Skin epidermis (tissue), 12 donors: ENCODE results near the gene SRBD1.

Source experiments
- H3K27ac ChIP-seq, 21 experiments: fragments of 200-600 bp; sonication (generic) in 11 of 21; one replicate each; pipeline ENCODE4 v1.5.0; 2020; ENCODE audit warnings: mild to moderate bottlenecking in 3 of 21, inconsistent platforms in 2 of 21, moderate library complexity in 2 of 21
- H3K4me3 ChIP-seq, 7 experiments: fragments of 200-600 bp; sonication (generic) in 2 of 7; one replicate each; pipeline ENCODE4 v1.5.0; 2020; ENCODE audit warnings: inconsistent platforms in 2 of 7, mild to moderate bottlenecking in 2 of 7, moderate library complexity in 1 of 7

The SRBD1 gene

DNA sequence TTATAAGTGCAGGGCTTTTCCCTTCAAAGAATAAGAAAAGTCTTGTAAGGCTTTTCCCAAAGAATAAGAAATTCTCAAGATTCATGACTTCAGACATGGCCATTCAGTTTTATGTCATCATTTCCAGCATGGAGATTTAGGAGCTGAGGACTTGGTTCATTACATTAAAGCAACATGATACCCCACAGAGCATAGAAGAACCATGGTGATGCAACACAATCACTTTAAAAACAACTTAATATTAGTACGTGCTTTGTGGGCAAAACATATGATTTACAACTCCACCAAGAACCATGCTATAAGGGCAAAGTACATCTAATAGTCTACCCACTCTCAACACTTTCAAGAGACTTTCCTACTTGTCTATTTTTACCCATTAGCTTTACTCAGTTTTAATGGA is 214.4 kb downstream of the SRBD1 start:
- Histone ChIP-seq H3K4me3 (no peak overlapping the region), H3K27ac (no peak overlapping the region)

DNA sequence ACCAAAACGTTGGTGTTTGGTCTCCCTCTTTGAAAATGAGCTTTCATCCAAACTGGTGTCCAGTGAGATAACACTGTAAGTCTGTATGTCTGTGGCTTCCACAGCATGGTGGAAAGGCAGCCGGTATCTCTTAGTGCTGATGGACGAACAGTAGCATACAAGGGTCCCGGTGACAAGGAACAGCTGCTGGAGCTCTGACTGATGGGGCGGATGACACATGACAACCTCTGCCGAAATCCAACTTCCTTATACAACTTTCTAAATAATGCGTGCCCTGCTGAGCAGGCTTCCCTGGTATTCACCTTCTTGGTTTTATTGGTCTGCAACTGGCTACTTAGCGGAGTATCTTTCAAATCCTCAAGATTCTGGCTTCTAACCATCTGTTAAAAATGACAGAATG is 216.2 kb downstream of the SRBD1 start:
- no peak overlapping the region for H3K4me3 ChIP-seq
- no peak overlapping the region for H3K27ac ChIP-seq

DNA sequence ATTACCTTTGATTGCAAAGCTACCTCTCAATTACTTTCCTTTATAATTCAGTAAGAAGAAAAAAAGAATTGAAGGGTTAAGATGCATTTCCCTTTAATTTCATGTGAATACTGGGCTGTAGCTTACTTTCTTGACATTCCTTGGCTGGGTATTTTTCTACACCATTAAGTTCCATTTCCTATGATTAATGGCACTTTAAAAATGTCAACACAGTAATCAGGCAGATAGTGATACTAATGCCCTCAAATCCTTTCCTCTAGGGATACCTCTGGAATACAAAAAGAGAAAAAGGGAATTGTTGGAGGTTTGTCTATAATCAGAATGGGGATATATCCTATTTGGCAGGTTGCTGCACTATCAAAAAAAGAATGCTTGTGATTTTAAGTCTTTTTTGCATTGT is 216.9 kb downstream of the SRBD1 start:
- no peak overlapping the region for H3K4me3 ChIP-seq
- no peak overlapping the region for H3K27ac ChIP-seq

DNA sequence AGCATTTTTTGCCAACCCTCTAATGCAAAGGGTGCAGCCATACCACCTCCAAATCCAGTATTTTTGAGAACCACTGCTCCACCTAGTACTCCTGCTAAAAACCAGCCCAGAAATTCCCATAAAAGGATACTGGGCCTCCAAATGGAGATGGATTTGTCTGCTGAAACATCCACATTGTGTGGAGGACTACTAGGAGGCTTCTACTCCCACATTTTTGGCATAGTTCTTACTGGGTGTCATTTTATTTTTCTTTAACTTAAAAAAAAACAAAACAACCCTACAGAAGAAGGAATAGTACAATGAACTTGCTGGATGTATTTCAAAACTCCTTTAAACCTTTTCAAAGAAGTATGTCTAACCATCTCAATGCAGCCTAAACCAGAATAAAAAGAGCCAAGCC is 219.2 kb downstream of the SRBD1 start:
- Histone ChIP-seq H3K4me3 (no peak overlapping the region), H3K27ac (no peak overlapping the region)

- H3K4me3 ChIP-seq, result no peak overlapping the region
- H3K27ac ChIP-seq, result no peak overlapping the region
These were observed 220.2 kb downstream of the SRBD1 start for GRCh38 chr2:45390861-45391260.

DNA sequence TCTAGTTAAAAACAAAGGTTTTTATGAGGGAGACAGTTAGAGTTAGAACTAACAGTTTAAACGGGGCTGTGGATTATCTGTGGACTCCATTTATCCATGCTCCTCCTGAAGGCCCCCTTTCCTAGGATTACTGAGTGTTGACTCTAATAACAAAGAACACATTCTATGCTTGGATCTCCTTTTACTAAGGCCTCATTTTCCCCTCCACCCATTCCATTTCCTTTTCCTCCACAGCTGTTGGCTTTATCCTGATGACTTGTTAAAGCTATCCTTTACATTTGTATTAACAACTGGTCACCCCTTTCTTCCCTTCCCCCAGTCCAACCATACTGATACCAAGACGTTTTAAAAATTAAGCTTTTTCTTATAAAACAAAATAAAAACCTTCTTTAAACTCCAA is 220.6 kb downstream of the SRBD1 start:
- Histone ChIP-seq H3K27ac (no peak overlapping the region), H3K4me3 (no peak overlapping the region)

DNA sequence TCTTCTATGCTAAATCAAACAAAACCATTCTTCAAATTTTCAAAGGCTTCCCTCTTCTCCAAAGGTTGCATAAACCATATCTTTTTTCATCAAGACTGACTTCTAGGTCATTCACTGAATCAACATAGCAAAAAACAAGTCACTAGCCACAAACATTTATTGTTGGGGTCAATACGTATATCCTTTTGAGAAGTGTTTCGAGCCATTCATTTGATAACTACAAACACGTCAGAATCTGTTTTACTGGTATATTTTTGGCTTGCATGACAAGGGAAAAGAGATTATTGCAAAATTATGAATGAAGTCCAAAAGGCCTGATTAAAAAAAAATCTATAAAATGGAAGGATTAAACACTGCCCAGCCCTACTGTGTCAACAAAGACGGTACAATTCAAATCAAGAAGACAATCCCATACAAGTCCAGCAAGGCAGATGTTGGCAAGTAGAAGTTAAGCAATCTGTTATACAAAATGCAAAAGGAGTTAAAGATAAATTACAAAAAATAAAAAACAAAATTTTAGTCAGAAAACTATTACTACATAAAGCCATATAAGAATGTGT is 222.4 kb downstream of the SRBD1 start:
- Histone ChIP-seq H3K4me3 (no peak overlapping the region), H3K27ac (no peak overlapping the region)

DNA sequence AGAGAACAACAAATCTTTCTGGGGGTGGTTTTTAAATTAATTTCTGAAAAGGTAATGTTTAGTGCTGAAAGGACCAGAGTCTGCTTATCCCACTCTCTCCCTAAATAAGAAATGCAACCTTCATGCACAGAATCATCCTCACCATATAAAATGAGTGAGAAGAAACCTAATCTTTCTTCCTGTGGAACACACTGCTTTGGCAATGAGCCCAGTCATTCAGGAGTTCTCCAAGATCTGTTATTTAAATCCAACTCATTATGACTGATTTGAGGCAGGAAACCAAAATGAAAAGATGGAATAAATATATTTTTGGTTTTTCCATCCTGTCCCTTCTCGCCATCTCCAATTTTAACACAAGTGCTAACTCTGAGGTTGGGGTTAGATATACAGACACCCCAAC is 228.3 kb downstream of the SRBD1 start:
- H3K4me3 ChIP-seq, result no peak overlapping the region
- no peak overlapping the region for H3K27ac ChIP-seq

DNA sequence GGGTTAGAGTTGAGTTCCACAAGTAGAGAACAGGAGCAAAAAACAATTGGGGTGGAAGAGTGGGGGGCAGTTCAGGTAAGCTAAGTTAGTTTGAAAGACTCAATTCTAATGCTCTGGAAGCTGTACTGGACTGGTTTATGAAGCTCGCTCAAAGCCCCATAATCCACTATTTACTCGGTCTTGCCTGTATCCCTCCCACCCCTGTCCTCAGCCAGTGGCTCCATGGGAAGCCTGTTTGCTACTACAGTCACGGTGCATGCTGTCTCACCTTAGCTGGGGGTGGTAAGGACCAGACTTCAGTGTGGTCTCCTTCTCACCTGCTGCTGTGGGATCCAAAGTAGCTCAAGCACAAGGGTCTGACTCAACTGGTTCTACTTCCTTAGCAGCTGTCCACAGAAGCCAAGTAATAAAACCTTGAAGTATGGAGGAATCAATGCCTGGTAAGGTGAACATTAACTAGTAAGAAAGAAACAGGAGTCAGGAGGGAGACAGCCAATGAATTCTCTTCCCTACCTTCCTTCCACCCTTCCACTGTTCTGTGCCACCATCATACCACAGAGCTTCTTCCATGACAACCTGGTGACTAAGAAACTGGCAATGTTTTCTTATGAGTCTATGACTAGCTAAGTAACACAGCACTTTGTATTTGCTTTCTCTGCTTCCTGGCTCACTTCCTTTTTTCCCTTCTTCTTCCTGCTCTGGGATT is 230.8 kb downstream of the SRBD1 start:
- no peak overlapping the region for H3K27ac ChIP-seq
- H3K4me3 ChIP-seq, result no peak overlapping the region

- H3K27ac ChIP-seq, result no peak overlapping the region
- H3K4me3 ChIP-seq, result no peak overlapping the region
These were observed 231.5 kb downstream of the SRBD1 start for GRCh38 chr2:45379399-45380087.

DNA sequence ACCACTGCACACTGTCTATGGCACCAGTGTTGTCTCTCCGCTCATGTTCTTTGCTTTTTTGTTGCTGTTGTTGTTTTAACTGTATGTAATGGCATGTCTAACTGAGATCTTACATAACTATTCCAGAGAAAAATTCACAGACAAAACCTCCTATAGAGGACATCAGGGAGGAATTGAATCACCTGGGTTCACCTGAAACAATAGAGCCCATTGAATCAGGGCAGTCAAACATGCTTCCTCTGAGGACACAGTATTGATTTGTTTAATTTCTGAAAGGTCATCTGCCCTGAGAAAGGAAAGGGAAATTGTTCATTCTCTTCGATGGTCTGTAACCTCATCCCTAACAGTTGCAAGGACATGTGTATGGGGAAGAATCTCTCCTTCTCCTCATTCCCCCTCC is 237.5 kb downstream of the SRBD1 start:
- Histone ChIP-seq H3K27ac (no peak overlapping the region), H3K4me3 (no peak overlapping the region)

DNA sequence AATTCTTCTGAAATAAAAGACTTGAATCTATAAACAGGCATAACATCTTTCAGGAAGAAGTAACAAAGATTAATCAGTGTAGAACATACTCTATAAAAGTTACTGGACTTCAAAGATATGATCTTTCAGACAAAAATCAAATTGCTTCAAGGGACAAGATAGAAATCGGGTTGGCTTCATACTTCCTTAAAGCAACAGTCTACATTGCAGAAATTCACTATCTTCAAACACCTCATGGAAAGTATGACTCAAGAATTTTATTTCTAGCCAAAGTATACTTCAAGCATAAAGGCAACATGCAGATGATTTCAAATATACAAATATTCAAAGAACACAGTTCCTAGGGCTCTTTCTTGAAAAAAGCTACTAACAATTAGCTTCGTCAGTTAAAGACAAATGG is 240.7 kb downstream of the SRBD1 start:
- no peak overlapping the region for H3K4me3 ChIP-seq

DNA sequence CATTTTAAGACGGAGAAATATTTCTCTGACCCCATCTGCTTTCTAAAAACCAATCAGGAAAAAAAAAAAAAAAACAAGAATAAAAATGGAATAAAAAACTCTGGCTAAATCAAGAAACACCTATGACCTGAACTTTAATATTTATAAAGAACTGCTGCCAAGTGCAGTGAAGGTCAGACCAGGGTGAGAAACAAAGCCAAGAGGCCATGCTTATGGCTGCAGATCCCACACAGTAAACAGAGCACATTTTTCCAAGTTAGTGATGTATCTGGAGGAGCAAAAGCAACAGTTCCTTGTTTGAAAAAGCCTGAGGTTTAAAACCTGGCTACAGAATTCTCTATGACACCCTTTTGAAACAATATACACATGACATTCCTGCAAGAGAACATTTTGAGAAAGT is 242.3 kb downstream of the SRBD1 start:
- H3K27ac ChIP-seq, result no peak overlapping the region
- no peak overlapping the region for H3K4me3 ChIP-seq

More for the DNA sequence above, 240.7 kb downstream of the SRBD1 start:
- no peak overlapping the region for H3K27ac ChIP-seq

DNA sequence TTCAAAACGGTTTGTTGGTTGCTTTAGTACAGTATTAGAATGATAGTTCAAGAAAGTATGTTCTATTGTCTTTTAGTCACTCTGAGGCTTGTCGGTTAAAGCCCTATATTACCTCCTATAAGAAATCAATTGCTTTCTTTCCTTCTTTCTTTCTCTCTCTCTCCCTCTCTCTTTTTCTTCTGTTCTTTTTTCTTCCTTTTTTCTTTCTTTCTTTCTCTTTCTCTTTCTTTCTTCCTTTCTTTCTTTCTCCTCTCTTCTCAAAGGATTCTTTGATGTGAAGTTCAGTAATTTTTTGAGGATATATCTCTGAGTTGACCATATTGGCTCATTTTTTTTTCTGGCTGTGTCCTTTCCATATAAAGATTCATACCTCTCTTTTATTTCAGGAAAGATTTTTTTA is 249.4 kb downstream of the SRBD1 start:
- H3K4me3 ChIP-seq, result no peak overlapping the region
- H3K27ac ChIP-seq, result no peak overlapping the region

DNA sequence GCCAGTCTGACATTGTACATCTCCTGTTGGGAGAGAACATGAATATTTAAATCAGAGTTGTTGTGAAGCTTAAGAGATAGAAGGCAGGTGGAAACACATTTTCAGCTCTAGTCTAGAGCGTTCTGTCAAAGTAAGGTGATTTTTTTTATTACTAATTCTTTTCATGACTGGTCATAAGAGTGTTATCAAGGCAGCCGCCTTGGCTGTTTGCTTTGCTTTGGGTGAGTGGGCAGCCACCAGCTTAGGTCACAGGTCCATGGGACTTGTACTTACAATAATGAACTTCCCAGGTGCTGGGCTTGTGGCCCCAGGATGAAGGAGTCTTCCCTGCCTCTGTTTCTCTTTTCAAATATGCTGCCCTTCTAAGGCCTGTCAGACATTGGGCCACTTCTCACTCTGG is 256.3 kb downstream of the SRBD1 start:
- H3K27ac ChIP-seq, result no peak overlapping the region
- no peak overlapping the region for H3K4me3 ChIP-seq

DNA sequence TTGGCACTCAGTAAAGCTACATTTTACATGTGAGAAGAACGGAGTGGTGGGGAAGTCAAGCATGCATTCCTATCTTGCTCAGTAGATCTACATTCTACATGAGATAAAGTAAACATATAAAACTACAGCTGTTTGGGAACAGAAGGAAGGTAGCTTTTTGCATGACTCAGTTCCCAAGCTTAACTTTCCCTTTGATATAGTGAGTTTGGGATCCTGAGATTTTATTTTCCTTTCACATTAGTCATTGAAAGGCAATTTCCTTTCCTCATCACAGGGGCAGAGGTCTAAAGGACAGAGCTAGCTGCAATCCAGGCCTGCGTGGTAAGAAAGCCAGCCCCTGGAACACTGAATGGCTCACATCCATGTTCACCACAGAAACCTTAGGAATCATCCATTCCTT is 257.2 kb downstream of the SRBD1 start:
- no peak overlapping the region for H3K4me3 ChIP-seq
- no peak overlapping the region for H3K27ac ChIP-seq

DNA sequence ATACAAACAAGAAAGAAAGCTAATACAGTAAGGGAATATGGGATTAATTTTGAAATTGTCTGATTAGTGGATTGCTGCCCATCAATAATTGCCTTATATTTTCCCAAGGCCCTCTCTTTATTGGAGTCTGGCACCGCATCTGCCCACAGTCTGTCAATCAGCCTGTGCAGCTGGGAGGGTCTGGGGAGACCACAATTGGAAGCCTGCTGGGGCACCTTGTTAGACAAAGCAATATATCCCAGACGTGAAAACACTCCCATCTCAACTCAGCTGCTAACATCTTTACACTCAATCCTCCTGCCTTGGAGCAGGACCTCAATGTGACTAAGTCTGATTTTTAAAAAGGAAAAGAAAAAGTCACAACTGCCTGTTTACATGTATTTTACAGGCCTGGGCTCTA is 258.6 kb downstream of the SRBD1 start:
- H3K4me3 ChIP-seq, result no peak overlapping the region

GRCh38 chr2:45345331-45346234 is 265.5 kb downstream of the SRBD1 start:
- H3K4me3 ChIP-seq, result no peak overlapping the region
- no peak overlapping the region for H3K27ac ChIP-seq

More for the DNA sequence above, 258.6 kb downstream of the SRBD1 start:
- H3K27ac ChIP-seq, result no peak overlapping the region

DNA sequence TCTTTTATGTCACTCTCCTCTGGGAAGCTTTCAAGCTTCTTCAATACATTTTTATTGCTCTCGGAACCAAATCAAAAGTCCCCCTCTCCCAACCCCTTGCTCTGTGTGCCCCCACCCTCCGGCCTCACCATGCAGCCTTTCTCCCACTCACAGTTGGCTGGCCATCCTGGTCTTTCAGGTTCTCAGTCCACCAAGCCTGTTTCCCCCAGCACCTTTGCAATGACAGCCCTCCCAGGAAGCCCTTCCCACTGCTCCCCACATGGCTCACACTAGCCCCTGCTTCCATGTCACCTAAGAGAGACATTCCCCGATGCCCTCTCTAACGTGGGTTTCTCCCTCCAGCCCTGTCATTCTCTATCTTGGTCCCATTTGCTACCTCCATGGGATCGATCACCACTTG is 266.6 kb downstream of the SRBD1 start:
- H3K27ac ChIP-seq, result no peak overlapping the region
- H3K4me3 ChIP-seq, result no peak overlapping the region

DNA sequence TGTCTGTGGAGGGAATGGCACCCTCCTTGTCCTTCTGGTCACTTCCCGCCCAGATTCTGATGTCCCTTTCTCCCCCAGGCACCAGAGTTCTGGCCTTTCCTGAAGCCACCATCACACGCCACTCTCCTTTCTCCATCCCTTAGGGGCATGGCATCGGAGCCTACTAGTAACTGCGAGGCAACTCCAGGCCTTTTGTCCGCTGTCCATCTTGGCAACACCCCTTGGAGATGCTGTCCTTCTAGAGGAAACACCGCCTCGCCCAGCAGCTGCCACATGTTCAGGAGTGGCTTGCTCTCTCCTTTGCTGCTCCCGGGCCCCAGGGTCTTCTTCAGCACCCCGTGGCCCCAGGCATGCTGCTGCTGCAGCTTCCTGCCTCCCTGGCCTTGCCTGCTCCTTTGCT is 267.0 kb downstream of the SRBD1 start:
- Histone ChIP-seq H3K4me3 (no peak overlapping the region), H3K27ac (no peak overlapping the region)
